IMR-90 (cell line): ENCODE data around the gene RHEX. TPM values are rescaled to one million over a fixed set of nuclear protein-coding genes. Genes with fewer than 3 reads are reported as not detected.

Source experiments
- ATAC-seq: fragments of 200-7000 bp; cut with Tn5 transposase; 2 replicates; pipeline ENCODE4 v1.9.1; 2020; ENCODE audit warnings: low read depth, mild to moderate bottlenecking, moderate library complexity
- BruUV-seq: library from RNA; stranded (reverse); fragments of 400-500 nt; replicated peaks from 2 replicates; lab custom pipeline; 2021; lab: Mats Ljungman, UMichigan
- CTCF ChIA-PET: fragments of 300-600 bp; formaldehyde crosslinking; extraction: SDS; loops from one replicate; lab custom pipeline; 2021; ENCODE audit warnings: antibody characterized with exemption; lab: Yijun Ruan, JAX
- POLR2A ChIA-PET: fragments of 300-600 bp; sonication (Branson Sonifier 250); formaldehyde crosslinking; loops from one replicate; lab custom pipeline; 2022; ENCODE audit warnings: antibody characterized with exemption; ENCODE audit not compliant: unreplicated experiment; lab: Charles Lee
- DNase-seq: peaks from one replicate; pipeline ENCODE4 v3.0.0; 2013
- H2AFZ ChIP-seq: replicated peaks from 2 replicates; pipeline ENCODE3; 2013; ENCODE audit warnings: low read length, mild to moderate bottlenecking; ENCODE audit not compliant: poor library complexity
- H2AK5ac ChIP-seq: 2 replicates; pipeline ENCODE4 v1.6.1; 2013; ENCODE audit warnings: low read depth, low read length, inconsistent platforms
- H2AK9ac ChIP-seq: replicated peaks from 2 replicates; pipeline ENCODE3; 2013; ENCODE audit warnings: mild to moderate bottlenecking, low read depth, low read length, moderate library complexity; ENCODE audit not compliant: poor library complexity
- H2BK120ac ChIP-seq: 2 replicates; pipeline ENCODE4 v1.6.1; 2013; ENCODE audit warnings: low read depth, low read length, inconsistent platforms
- H2BK15ac ChIP-seq: 3 replicates; pipeline ENCODE4 v1.6.1; 2013; ENCODE audit warnings: low read depth, low read length, inconsistent platforms
- H2BK20ac ChIP-seq: 2 replicates; pipeline ENCODE4 v1.6.1; 2013; ENCODE audit warnings: low read depth, mild to moderate bottlenecking, inconsistent platforms, low read length, moderate library complexity
- H2BK5ac ChIP-seq: 2 replicates; pipeline ENCODE4 v1.6.1; 2013; ENCODE audit warnings: mild to moderate bottlenecking, low read depth, low read length, inconsistent platforms; ENCODE audit not compliant: poor library complexity, severe bottlenecking
- H3K14ac ChIP-seq: replicated peaks from 2 replicates; pipeline ENCODE4 v1.6.1; 2013; ENCODE audit warnings: low read depth, low read length, inconsistent platforms
- H3K18ac ChIP-seq: 2 replicates; pipeline ENCODE4 v1.6.1; 2013; ENCODE audit warnings: low read depth, low read length, control low read depth
- H3K23ac ChIP-seq: 2 replicates; pipeline ENCODE4 v1.6.1; 2013; ENCODE audit warnings: low read depth, low read length, inconsistent platforms
- H3K27ac ChIP-seq: 2 replicates; pipeline ENCODE4 v1.5.1; 2013; ENCODE audit warnings: mild to moderate bottlenecking, control low read depth, low read length; ENCODE audit not compliant: insufficient read depth
- H3K27me3 ChIP-seq: 2 replicates; pipeline ENCODE4 v1.6.1; 2013; ENCODE audit warnings: low read length; ENCODE audit not compliant: control insufficient read depth, insufficient read depth
- H3K36me3 ChIP-seq: 2 replicates; pipeline ENCODE4 v1.6.1; 2013; ENCODE audit warnings: low read length, mixed read lengths; ENCODE audit not compliant: control insufficient read depth, insufficient read depth
- H3K4ac ChIP-seq: 2 replicates; pipeline ENCODE4 v1.6.1; 2013; ENCODE audit warnings: low read depth, low read length, inconsistent platforms
- H3K4me1 ChIP-seq: 2 replicates; pipeline ENCODE4 v1.6.1; 2013; ENCODE audit warnings: low read length, mixed read lengths; ENCODE audit not compliant: control insufficient read depth, insufficient read depth
- H3K4me2 ChIP-seq: 2 replicates; pipeline ENCODE4 v1.6.1; 2013; ENCODE audit warnings: low read depth, mild to moderate bottlenecking, control low read depth, low read length, moderate library complexity
- H3K4me3 ChIP-seq: 2 replicates; pipeline ENCODE4 v1.5.1; 2013; ENCODE audit warnings: low read depth, mild to moderate bottlenecking, control low read depth, low read length, moderate library complexity; ENCODE audit not compliant: insufficient read depth
- H3K56ac ChIP-seq: 2 replicates; pipeline ENCODE4 v1.6.1; 2013; ENCODE audit warnings: low read length, inconsistent platforms; ENCODE audit not compliant: insufficient read depth; ENCODE audit errors: extremely low read depth
- H3K79me1 ChIP-seq, 2 experiments: 2 replicates each; pipeline ENCODE4 v1.6.1; 2013; ENCODE audit warnings: low read length in 2 of 2, inconsistent platforms in 1 of 2, low read depth in 1 of 2
- H3K9ac ChIP-seq: 2 replicates; pipeline ENCODE4 v1.6.1; 2013; ENCODE audit warnings: low read depth, low read length, control low read depth
- H3K9me1 ChIP-seq: 2 replicates; pipeline ENCODE4 v1.6.1; 2013; ENCODE audit warnings: low read length, inconsistent platforms; ENCODE audit not compliant: insufficient read depth
- H3K9me3 ChIP-seq: 2 replicates; pipeline ENCODE4 v1.6.1; 2013; ENCODE audit warnings: low read length; ENCODE audit not compliant: control insufficient read depth, insufficient read depth
- H4K20me1 ChIP-seq: 2 replicates; pipeline ENCODE4 v1.6.1; 2013; ENCODE audit warnings: low read length, inconsistent platforms; ENCODE audit not compliant: insufficient read depth
- H4K5ac ChIP-seq: 2 replicates; pipeline ENCODE4 v1.6.1; 2013; ENCODE audit warnings: mild to moderate bottlenecking, low read depth, low read length, control low read depth
- H4K8ac ChIP-seq, 2 experiments: 2 replicates each; pipeline ENCODE4 v1.6.1; 2013; ENCODE audit warnings: low read depth in 2 of 2, low read length in 2 of 2, control low read depth in 1 of 2, inconsistent platforms in 1 of 2
- H4K91ac ChIP-seq: 2 replicates; pipeline ENCODE4 v1.6.1; 2013; ENCODE audit warnings: low read depth, low read length, inconsistent platforms; ENCODE audit not compliant: insufficient read depth
- CTCF ChIP-seq: conservative IDR thresholded peaks from 2 replicates; pipeline ENCODE4 v1.5.1; 2012; ENCODE audit warnings: mild to moderate bottlenecking, low read depth, low read length, improper control_type of control experiment
- RAD21 ChIP-seq: IDR thresholded peaks from 2 replicates; pipeline ENCODE4 v1.6.1; 2012; ENCODE audit warnings: low read length, improper control_type of control experiment
- RFX5 ChIP-seq: IDR thresholded peaks from 2 replicates; pipeline ENCODE4 v1.8.0; 2012; ENCODE audit warnings: low read depth, mild to moderate bottlenecking, low read length, moderate library complexity
- SMC3 ChIP-seq: fragments of 150-350 bp; IDR thresholded peaks from 2 replicates; pipeline ENCODE4 v1.6.1; 2016; ENCODE audit warnings: low read depth, mild to moderate bottlenecking, antibody characterized with exemption, low read length, moderate library complexity
- WGBS, 2 experiments: methylation state at CpG; one replicate each; pipeline versions ENCODE4 v1.1.5 to v1.1.7; 2013; ENCODE audit warnings: missing lambda C conversion rate in 2 of 2; ENCODE audit not compliant: insufficient read length in 1 of 2; ENCODE audit errors: extremely low coverage in 2 of 2; 5-methylcytosine and 5-hydroxymethylcytosine counted together
- dilution Hi-C: fragments of 300-500 bp; cut with HindIII; formaldehyde crosslinking; loops from one replicate; pipeline ENCODE4 v1.14.3; 2018; ENCODE audit warnings: low sequenced_read_pairs; ENCODE audit not compliant: unreplicated experiment
- in situ Hi-C: fragments of 300-500 bp; cut with MboI; formaldehyde crosslinking; loops from 3 replicates; pipeline ENCODE4 v1.14.3; 2019; ENCODE audit warnings: low sequenced_read_pairs, inconsistent platforms, mixed read lengths
- intact Hi-C: fragments of 100-400 bp; cut with micrococcal nuclease; formaldehyde crosslinking; loops from 2 replicates; pipeline ENCODE4 v1.10.0; 2022
- polyA plus RNA-seq, 3 experiments: library from polyadenylated mRNA; depleted of rRNA; stranded (reverse); fragments of >200 nt; gene quantifications; 2 replicates each; pipeline ENCODE4 v1.2.3, GENCODE V29; 2012; ENCODE audit warnings: low replicate concordance in 1 of 3
- total RNA-seq: library from RNA; depleted of rRNA; stranded (reverse); fragments of >200 nt; gene quantifications from 2 replicates; pipeline ENCODE4 v1.2.3, GENCODE V29; 2012

The RHEX gene
- total and polyA plus RNA-seq, 2 of the 4 experiments (the other 2 are of a cell fraction), result not detected

DNA sequence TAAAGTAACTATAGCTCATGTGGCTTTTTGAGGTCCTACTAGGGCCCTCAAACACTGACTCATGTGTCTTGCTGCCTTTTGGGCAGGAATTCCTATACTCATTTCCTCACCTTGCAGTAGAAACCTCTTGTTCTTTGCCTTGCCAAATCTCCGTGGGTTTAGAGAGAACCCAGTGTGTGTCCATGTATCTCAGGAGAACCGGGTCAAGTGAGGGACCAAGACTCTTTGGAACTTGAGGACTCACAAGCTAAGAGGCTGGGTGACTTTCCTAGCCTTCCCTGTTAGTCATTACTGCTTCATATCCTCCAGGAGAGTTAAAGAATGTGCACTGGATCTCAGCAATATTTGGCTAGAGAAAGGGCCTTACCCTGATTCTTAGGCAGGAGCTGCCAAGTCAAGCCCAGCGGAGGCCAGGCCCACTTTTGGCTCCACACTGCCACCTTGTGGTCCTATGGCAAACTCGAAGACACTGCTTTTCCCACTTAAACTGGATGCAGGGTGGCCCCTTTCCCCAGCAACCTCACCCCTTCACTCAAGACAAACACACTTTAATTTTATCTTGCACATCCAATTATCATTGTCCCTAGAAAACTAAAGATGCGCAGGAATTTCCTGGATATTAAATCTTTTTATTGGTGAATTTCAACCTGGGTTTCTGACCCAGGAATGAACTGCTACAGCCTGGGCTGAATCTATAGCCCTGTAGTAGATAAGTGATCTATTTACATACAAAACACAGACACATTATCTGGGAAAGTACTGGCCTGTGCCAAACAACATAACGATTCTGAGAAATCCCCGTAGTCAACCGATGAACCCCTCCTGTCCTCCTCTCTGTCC lies 53.6 kb downstream of the RHEX start:
- peak; percentile 90 for TF ChIP-seq RAD21
- TF ChIP-seq CTCF, result peak; percentile 92
- TF ChIP-seq RFX5, result no peak
- peak; percentile 94 for TF ChIP-seq SMC3
- no peak overlapping the region for H3K27ac ChIP-seq
- H4K8ac ChIP-seq, result no peak overlapping the region
- H2AK5ac ChIP-seq, result no peak overlapping the region
- dilution Hi-C loops (no loop called here), intact Hi-C loops (loop anchor here (1.0 to 10.0 kb wide), 5 partner anchors 76 to 452 kb away; no protein-coding TSS in a partner anchor), in situ Hi-C loops (loop anchor here (10.0 to 25.0 kb wide), 2 partner anchors 312 to 444 kb away; no protein-coding TSS in a partner anchor)
- WGBS, 2 experiments, result 79% methylated on average over 2 of the region's 8 CpGs; no CpG with 5 or more reads in 1 of the 2 experiments
- no peak overlapping the region for H2BK15ac ChIP-seq
- H3K4me3 ChIP-seq, result no peak overlapping the region
- no peaks in the 10 kb centered on the region for H3K79me1 ChIP-seq
- no peak overlapping the region for H3K9ac ChIP-seq
- H3K4me2 ChIP-seq, result no peak overlapping the region
- no peak overlapping the region for H3K4ac ChIP-seq
- H2BK20ac ChIP-seq, result no peak overlapping the region
- ChIA-PET CTCF (interaction anchor here (0.6 to 2.6 kb wide), 13 partner anchors 10 to 129 kb away, joined by 3 to 34 read pairs (median 4); no protein-coding TSS in a partner anchor), POLR2A (no interaction called here)
- ATAC-seq (peak; percentile 97), DNase-seq (peak; percentile 79)
- no peaks in the 10 kb centered on the region for H3K9me3 ChIP-seq
- no peaks in the 10 kb centered on the region for H3K9me1 ChIP-seq
- H4K20me1 ChIP-seq, result no peaks in the 10 kb centered on the region
- no peak overlapping the region for H3K56ac ChIP-seq
- H2BK120ac ChIP-seq, result no peak overlapping the region
- no peak overlapping the region for H4K91ac ChIP-seq
- H2AK9ac ChIP-seq, result no peak overlapping the region
- H2BK5ac ChIP-seq, result no peak overlapping the region
- no peaks in the 10 kb centered on the region for H3K4me1 ChIP-seq
- no peaks in the 10 kb centered on the region for H3K36me3 ChIP-seq
- H3K18ac ChIP-seq, result no peak overlapping the region
- H3K27me3 ChIP-seq, result peaks cover 36% of the 10 kb centered on the region
- H4K5ac ChIP-seq, result no peak overlapping the region
- peak overlapping the region; percentile 28 for H2AFZ ChIP-seq
- H3K14ac ChIP-seq, result no peak overlapping the region
- no TSS peak for BruUV-seq
- no peak overlapping the region for H3K23ac ChIP-seq
